ENCODE data around the gene RHO. TPM values are rescaled to one million over a fixed set of nuclear protein-coding genes. Genes with fewer than 3 reads are reported as not detected.

RHO gene
- total RNA-seq, 8 experiments from 2014 or later, result 0.04 to 0.42 (median 0.10) TPM; not detected in 3

DNA sequence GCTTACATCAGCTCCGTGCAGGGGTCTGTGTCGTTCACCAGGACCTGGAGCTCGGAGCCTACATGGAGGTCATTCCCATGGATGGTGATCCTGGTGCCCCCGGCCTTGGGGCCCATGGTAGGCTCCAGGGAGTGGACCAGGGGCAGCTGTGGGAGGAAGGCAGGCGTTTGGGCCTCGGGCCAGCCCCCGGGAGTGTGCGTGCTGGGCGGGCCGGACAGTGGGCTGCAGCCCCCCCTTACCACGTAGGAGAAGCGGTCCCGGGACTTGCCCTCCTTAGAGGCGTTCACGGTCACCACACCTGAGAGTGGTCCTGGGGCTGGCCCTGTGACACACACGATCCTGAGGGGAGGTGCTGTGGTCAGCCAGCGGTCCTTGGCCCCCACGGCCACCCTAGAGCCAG lies 44.2 kb downstream of the RHO start:
- in situ Hi-C loops (cut with MboI; ENCODE audit: low pct_unique_long_range_greater_than_20kb in 2 of 9, low sequenced_read_pairs in 9 of 9, unreplicated experiment in 9 of 9), result no loop called here
- H3K27ac ChIP-seq, result no peak overlapping the region
- no peak for ATAC-seq (replicated peaks in 6 of 8)
- H3K4me1 ChIP-seq (replicated peaks in 1 of 2), result peaks cover 17 to 24% of the 10 kb centered on the region in 2 donors
- 50 to 93% (median 80%) methylated on average over 1 to 8 of the region's 18 CpGs; no CpG with 5 or more reads in 4 of the 10 experiments for WGBS, 10 experiments
- no peak overlapping the region for H3K4me3 ChIP-seq

GRCh38 chr3:129573493-129573892 lies 45.1 kb downstream of the RHO start:
- 71 to 100% (median 81%) methylated on average over 1 to 7 of the region's 14 CpGs; no CpG with 5 or more reads in 4 of the 10 experiments for WGBS, 10 experiments
- no peak overlapping the region for H3K4me3 ChIP-seq
- no peak overlapping the region for H3K27ac ChIP-seq
- in situ Hi-C loops (cut with MboI; ENCODE audit: low pct_unique_long_range_greater_than_20kb in 2 of 9, low sequenced_read_pairs in 9 of 9, unreplicated experiment in 9 of 9), result no loop called here
- peaks cover 20 to 26% of the 10 kb centered on the region in 2 donors for H3K4me1 ChIP-seq (replicated peaks in 1 of 2)
- no peak for ATAC-seq (replicated peaks in 6 of 8)

DNA sequence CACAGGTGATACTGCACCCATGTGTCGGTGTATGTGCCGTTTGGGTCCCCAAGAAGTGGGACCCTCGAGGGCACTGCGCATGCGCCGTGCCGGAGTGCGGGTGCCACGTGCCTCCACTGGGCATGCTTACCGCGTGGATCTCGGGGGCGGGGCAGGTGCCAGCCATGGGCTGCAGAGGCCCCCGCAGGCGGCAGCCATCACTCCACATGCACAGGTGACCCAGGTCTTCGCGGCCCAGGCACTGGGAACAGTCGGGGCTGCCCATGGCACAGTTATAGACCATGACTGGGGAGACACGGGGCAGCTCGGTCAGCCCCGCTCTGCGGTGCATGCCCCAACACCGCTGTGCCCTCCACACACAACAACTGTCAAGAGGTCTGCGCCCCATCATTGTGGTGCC lies 45.8 kb downstream of the RHO start:
- 100% methylated on average over 2 of the region's 24 CpGs; no CpG with 5 or more reads in 9 of the 10 experiments for WGBS, 10 experiments
- H3K4me1 ChIP-seq (replicated peaks in 1 of 2), result peaks cover 20 to 26% of the 10 kb centered on the region in 2 donors

GRCh38 chr3:129575233-129575996 lies 47.0 kb downstream of the RHO start:
- 55 to 90% (median 83%) methylated on average over 1 to 2 of the region's 19 CpGs; no CpG with 5 or more reads in 7 of the 10 experiments for WGBS, 10 experiments
- in situ Hi-C loops (cut with MboI; ENCODE audit: low pct_unique_long_range_greater_than_20kb in 2 of 9, low sequenced_read_pairs in 9 of 9, unreplicated experiment in 9 of 9), result no loop called here
- ATAC-seq (replicated peaks in 6 of 8), result no peak
- Histone ChIP-seq H3K4me3 (no peak overlapping the region), H3K27ac (no peak overlapping the region), H3K4me1 (replicated peaks in 1 of 2) (peaks cover 20 to 26% of the 10 kb centered on the region in 2 donors)

More for the DNA sequence above, 45.8 kb downstream of the RHO start:
- ATAC-seq (replicated peaks in 6 of 8), result no peak
- Histone ChIP-seq H3K27ac (no peak overlapping the region), H3K4me3 (no peak overlapping the region)
- in situ Hi-C loops (cut with MboI; ENCODE audit: low pct_unique_long_range_greater_than_20kb in 2 of 9, low sequenced_read_pairs in 9 of 9, unreplicated experiment in 9 of 9), result no loop called here

- WGBS, 10 experiments, result 65% methylated on average over 4 to 8 of the region's 10 CpGs; no CpG with 5 or more reads in 8 of the 10 experiments
- H3K27ac ChIP-seq, result no peak overlapping the region
- H3K4me1 ChIP-seq (replicated peaks in 1 of 2), result peaks cover 20 to 28% of the 10 kb centered on the region in 2 donors
- in situ Hi-C loops (cut with MboI; ENCODE audit: low pct_unique_long_range_greater_than_20kb in 2 of 9, low sequenced_read_pairs in 9 of 9, unreplicated experiment in 9 of 9), result no loop called here
- no peak overlapping the region for H3K4me3 ChIP-seq
- no peak for ATAC-seq (replicated peaks in 6 of 8)
These were observed 47.6 kb downstream of the RHO start for GRCh38 chr3:129575997-129576384.

GRCh38 chr3:129576514-129577352 lies 48.3 kb downstream of the RHO start:
- Histone ChIP-seq H3K4me3 (no peak overlapping the region), H3K4me1 (replicated peaks in 1 of 2) (peaks cover 20 to 29% of the 10 kb centered on the region in 2 donors), H3K27ac (no peak overlapping the region)
- in situ Hi-C loops (cut with MboI; ENCODE audit: low pct_unique_long_range_greater_than_20kb in 2 of 9, low sequenced_read_pairs in 9 of 9, unreplicated experiment in 9 of 9), result no loop called here
- peak; percentile 6 to 70 (median 58) for ATAC-seq (replicated peaks in 6 of 8)
- 53 to 100% (median 90%) methylated on average over 1 to 8 of the region's 18 CpGs; no CpG with 5 or more reads in 1 of the 10 experiments for WGBS, 10 experiments

GRCh38 chr3:129577366-129577765 lies 48.9 kb downstream of the RHO start:
- in situ Hi-C loops (cut with MboI; ENCODE audit: low pct_unique_long_range_greater_than_20kb in 2 of 9, low sequenced_read_pairs in 9 of 9, unreplicated experiment in 9 of 9), result no loop called here
- WGBS, 10 experiments, result no CpG with 5 or more reads among the region's 17 CpGs
- Histone ChIP-seq H3K4me3 (no peak overlapping the region), H3K4me1 (replicated peaks in 1 of 2) (peaks cover 20 to 29% of the 10 kb centered on the region in 2 donors), H3K27ac (no peak overlapping the region)
- ATAC-seq (replicated peaks in 6 of 8), result peak; percentile 42 to 91 (median 86)

GRCh38 chr3:129577925-129578786 lies 49.7 kb downstream of the RHO start:
- WGBS, 10 experiments, result 50 to 90% (median 83%) methylated on average over 4 to 5 of the region's 21 CpGs; no CpG with 5 or more reads in 6 of the 10 experiments
- Histone ChIP-seq H3K4me1 (replicated peaks in 1 of 2) (peaks cover 13 to 29% of the 10 kb centered on the region in 2 donors), H3K4me3 (no peak overlapping the region), H3K27ac (no peak overlapping the region)
- in situ Hi-C loops (cut with MboI; ENCODE audit: low pct_unique_long_range_greater_than_20kb in 2 of 9, low sequenced_read_pairs in 9 of 9, unreplicated experiment in 9 of 9), result no loop called here
- peak in 2 of 8 experiments; percentile 1 to 2 for ATAC-seq (replicated peaks in 6 of 8)

DNA sequence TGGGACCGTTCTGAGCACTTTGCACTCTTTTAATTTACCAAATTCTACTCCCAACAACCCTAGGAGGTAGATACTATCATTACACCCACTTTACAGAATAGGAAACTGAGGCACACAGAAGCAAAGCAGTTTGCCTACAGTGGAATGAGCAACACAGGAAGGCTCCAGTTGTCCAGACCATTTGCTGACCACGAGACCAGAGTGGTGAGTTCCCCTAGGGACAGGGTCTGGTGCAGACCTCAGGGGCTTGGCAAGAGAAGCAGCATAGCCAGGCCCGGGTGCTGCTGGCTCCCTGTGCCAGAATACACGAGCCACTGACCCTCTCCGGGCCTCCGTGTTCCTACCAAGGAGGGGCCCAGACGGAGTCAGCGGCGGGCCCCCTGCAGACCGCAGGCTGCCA lies 51.6 kb downstream of the RHO start:
- Histone ChIP-seq H3K4me3 (no peak overlapping the region), H3K27ac (no peak overlapping the region), H3K4me1 (replicated peaks in 1 of 2) (peaks cover 9 to 18% of the 10 kb centered on the region in 2 donors)
- WGBS, 10 experiments, result 20 to 93% (median 83%) methylated on average over 1 to 3 of the region's 10 CpGs; no CpG with 5 or more reads in 5 of the 10 experiments
- ATAC-seq (replicated peaks in 6 of 8), result no peak
- in situ Hi-C loops (cut with MboI; ENCODE audit: low pct_unique_long_range_greater_than_20kb in 2 of 9, low sequenced_read_pairs in 9 of 9, unreplicated experiment in 9 of 9), result no loop called here

GRCh38 chr3:129581623-129582022 lies 53.2 kb downstream of the RHO start:
- in situ Hi-C loops (cut with MboI; ENCODE audit: low pct_unique_long_range_greater_than_20kb in 2 of 9, low sequenced_read_pairs in 9 of 9, unreplicated experiment in 9 of 9), result no loop called here
- 60 to 100% (median 93%) methylated on average over 1 to 6 of the region's 8 CpGs; no CpG with 5 or more reads in 4 of the 10 experiments for WGBS, 10 experiments
- Histone ChIP-seq H3K4me3 (no peak overlapping the region), H3K4me1 (replicated peaks in 1 of 2) (peaks cover 9 to 18% of the 10 kb centered on the region in 2 donors), H3K27ac (no peak overlapping the region)
- ATAC-seq (replicated peaks in 6 of 8), result no peak

DNA sequence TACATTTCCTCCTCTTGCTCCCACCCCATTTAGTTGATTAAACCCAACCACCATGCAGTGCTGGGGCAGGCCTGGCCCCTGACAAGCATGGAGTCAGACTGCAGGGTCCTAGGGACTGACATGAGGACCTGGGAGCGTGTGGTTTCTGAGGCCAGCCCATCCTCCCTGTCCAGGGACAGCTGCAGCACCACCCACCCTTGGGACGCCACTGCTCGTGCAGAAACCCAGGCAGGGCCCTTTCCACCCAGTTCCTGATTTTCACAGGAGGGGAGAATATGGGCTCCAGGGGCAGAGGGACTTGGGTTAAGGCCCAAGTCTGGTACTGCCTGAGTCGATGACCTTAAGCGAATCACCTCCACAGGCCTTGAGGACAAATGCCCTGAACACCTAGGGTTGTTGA lies 54.4 kb downstream of the RHO start:
- peaks cover under 1 to 8% of the 10 kb centered on the region in 2 donors for H3K4me1 ChIP-seq (replicated peaks in 1 of 2)
- in situ Hi-C loops (cut with MboI; ENCODE audit: low pct_unique_long_range_greater_than_20kb in 2 of 9, low sequenced_read_pairs in 9 of 9, unreplicated experiment in 9 of 9), result no loop called here
- no peak overlapping the region for H3K4me3 ChIP-seq
- 60 to 100% (median 96%) methylated on average over 1 to 4 of the region's 5 CpGs; no CpG with 5 or more reads in 4 of the 10 experiments for WGBS, 10 experiments
- no peak overlapping the region for H3K27ac ChIP-seq
- ATAC-seq (replicated peaks in 6 of 8), result no peak

GRCh38 chr3:129583289-129583688 lies 54.9 kb downstream of the RHO start:
- no peak overlapping the region for H3K27ac ChIP-seq
- peak in 1 of 8 experiments; percentile 11 for ATAC-seq (replicated peaks in 6 of 8)
- no peak overlapping the region for H3K4me3 ChIP-seq
- 57 to 100% (median 89%) methylated on average over 1 to 8 of the region's 9 CpGs for WGBS, 10 experiments
- H3K4me1 ChIP-seq (replicated peaks in 1 of 2), result peaks cover 0 to 8% of the 10 kb centered on the region in 2 donors
- in situ Hi-C loops (cut with MboI; ENCODE audit: low pct_unique_long_range_greater_than_20kb in 2 of 9, low sequenced_read_pairs in 9 of 9, unreplicated experiment in 9 of 9), result no loop called here

Data from motor neuron (in vitro differentiated cells).